Testis (tissue), 2 donors: ENCODE measurements around the gene PRKACA.

Source experiments
- POLR2A ChIP-seq: fragments of 450-650 bp; IDR thresholded peaks from one replicate; pipeline ENCODE4 v1.6.1; 2017; ENCODE audit warnings: antibody characterized with exemption, mild to moderate bottlenecking, moderate library complexity
- TF ChIP-seq, protein P1 (sequence below), 3 experiments: fragments of 450-650 bp in 2 of 3; fragments of 200-600 bp in 1 of 3; sonication (generic) in 1 of 3; IDR thresholded peaks; one replicate each; pipeline ENCODE4 v1.5.1; 2016 to 2019; ENCODE audit warnings: antibody characterized with exemption in 3 of 3, mild to moderate bottlenecking in 2 of 3, moderate library complexity in 1 of 3

DNA sequence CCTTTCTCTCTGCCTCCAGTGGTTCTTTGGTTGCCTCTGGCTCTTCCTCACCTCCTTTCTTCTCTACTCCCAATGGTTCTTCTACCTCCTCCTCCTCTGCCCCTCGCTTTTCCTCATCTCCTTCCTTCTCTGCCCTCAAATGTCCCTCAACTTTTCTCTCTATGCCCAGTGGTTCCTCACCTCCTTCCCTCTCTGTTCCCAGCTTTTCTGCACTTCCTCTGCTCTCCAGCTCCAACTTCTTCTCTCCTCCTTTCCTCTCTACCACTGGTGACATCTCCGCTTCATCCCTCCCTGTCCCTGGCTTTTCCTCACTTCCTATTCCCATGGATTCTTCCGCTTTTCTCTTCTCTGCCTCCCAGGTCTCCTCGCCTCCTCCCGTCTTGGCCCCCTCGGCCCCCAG lies 63.5 kb downstream of the PRKACA start:
- TF ChIP-seq, protein P1, sequence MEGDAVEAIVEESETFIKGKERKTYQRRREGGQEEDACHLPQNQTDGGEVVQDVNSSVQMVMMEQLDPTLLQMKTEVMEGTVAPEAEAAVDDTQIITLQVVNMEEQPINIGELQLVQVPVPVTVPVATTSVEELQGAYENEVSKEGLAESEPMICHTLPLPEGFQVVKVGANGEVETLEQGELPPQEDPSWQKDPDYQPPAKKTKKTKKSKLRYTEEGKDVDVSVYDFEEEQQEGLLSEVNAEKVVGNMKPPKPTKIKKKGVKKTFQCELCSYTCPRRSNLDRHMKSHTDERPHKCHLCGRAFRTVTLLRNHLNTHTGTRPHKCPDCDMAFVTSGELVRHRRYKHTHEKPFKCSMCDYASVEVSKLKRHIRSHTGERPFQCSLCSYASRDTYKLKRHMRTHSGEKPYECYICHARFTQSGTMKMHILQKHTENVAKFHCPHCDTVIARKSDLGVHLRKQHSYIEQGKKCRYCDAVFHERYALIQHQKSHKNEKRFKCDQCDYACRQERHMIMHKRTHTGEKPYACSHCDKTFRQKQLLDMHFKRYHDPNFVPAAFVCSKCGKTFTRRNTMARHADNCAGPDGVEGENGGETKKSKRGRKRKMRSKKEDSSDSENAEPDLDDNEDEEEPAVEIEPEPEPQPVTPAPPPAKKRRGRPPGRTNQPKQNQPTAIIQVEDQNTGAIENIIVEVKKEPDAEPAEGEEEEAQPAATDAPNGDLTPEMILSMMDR (IDR thresholded peaks at IDR 0.05): no peak
- TF ChIP-seq POLR2A: no peak
